Measurements from ENCODE around the gene TFEB.

Gene TFEB

DNA sequence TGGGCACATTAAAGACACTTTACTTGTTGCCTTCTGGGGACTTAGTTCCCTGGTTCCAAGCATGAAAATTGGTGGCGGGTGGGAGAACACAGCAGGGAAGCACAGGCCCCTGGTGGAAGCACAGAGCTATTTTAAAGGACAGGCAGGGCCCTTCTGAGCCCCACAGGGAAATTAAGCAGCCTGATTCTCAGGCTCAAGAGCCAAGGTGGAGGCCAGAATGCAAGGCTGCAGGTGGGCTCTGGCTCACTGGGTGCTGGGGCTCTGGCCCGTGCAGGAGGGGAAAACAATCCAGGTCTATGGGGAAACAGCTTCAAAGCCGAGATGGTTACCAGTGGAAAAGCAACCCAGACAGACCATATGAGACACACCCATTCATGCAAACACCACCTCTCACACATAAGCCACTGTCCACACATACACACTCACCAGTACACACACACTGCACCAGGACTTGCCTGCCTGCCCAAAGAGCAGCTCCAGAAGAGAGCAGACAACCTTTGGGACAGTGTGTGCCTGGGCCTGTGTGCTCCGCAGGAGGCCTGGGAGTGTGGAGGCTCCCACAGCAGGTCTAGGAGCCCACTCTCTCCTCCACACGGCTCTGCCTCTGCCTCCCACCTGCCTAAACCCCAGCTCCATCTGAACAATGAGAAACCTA lies 30.6 kb downstream of the TFEB start:
- DNase-seq: no peak

DNA sequence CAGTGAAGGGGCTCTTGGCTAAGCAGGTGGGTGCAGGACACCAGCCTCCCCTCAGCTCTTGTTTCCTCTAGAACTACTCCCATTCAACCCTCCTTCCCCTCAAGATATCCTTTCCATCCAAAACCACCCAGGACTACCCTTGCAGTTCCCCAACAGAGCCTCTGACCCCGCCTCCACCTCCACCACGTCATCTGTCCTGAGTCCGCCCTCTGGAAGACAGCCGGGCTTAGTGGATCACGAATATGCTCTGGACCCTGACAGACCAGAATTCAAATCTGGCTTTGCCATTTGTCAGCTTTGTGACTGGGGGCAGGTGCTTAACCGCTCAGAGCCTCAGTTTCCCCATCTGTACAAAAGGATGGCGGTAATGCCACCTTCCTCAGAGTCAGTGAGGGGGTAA lies 31.4 kb downstream of the TFEB start:
- DNase-seq: no peak

GRCh38 chr6:41702771-41703494 lies 32.5 kb downstream of the TFEB start:
- DNase-seq: no peak

DNA sequence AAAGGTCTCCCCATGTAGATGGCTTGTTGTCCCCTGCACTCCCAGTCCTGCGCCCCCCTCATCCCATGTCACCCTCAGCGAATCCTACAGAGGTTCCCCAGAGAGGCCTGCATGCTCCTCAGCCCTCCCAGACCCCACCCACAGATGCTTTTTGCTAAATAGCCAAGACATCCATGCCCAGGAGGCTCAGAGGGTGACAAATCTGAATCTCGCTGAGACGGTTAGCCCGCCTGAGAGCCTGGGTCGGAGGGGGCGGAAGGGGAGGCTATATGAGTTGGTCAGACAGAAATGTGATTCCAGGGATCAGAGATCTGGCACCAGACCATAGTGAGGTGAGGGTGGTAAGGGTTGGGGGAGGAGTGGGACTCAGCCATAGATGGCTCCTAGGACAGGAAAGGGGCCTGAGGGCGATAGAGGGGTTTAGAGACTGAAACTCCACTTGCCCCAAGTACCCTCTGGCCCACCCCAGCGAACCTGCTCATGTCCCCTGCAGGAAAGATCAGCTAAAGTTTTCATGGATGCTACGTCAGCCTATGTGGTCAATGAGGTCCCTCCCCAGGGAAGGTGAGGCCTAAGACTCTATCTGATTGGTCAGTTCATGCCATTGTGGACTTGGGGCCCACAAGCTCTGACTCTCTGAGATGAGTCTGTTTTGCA lies 33.2 kb downstream of the TFEB start:
- DNase-seq: no peak

GRCh38 chr6:41700463-41701347 lies 34.7 kb downstream of the TFEB start:
- DNase-seq: no peak

- DNase-seq: no peak
These were observed 36.3 kb downstream of the TFEB start for GRCh38 chr6:41699063-41699462.

DNA sequence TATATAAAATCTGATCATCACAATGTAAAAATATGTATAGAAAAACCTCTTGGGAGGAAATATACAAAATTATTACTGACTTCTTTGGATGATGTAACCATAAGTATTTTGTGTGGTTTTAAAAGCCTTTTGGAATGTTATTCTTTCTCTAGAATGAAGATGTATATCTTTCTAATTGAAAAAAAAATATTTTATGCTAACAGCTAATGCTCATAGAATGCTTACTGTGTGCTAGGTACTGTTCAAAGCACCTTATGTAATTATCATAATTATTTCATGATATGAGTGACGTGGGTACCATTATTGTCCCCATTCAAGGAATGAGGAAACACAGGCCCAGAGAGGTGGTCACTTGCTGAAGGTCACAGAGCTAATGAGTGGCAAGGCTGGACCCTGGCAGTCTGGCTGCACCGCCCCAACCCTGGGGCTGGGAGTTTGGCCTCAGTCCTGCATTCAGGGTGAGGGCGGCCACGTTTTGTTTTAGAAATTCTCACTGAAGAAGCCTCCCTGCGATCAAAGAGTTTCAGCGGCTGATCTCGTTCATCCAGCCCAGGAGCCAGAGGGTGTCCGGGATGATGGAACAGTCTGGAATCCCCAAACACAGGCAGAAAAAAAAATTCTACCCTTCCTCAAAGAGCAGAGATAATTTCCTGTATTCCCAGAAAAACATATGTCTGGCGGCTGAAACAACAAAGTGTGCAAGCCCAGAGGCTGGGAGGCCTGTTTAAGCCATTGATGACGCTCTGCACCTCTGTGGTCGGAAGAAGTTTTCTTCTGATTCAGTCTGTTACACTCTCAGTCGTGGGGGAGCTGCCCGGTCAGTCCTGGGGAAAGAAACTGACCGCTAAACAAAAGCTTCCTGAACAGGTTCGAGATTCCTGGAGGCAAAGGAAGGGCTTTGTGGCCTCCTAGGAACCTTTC lies 37.3 kb downstream of the TFEB start:
- peak; percentile 83 for DNase-seq

GRCh38 chr6:41696788-41697187 lies 38.6 kb downstream of the TFEB start:
- DNase-seq: no peak

GRCh38 chr6:41695825-41696224 lies 39.6 kb downstream of the TFEB start:
- no peak for DNase-seq

DNA sequence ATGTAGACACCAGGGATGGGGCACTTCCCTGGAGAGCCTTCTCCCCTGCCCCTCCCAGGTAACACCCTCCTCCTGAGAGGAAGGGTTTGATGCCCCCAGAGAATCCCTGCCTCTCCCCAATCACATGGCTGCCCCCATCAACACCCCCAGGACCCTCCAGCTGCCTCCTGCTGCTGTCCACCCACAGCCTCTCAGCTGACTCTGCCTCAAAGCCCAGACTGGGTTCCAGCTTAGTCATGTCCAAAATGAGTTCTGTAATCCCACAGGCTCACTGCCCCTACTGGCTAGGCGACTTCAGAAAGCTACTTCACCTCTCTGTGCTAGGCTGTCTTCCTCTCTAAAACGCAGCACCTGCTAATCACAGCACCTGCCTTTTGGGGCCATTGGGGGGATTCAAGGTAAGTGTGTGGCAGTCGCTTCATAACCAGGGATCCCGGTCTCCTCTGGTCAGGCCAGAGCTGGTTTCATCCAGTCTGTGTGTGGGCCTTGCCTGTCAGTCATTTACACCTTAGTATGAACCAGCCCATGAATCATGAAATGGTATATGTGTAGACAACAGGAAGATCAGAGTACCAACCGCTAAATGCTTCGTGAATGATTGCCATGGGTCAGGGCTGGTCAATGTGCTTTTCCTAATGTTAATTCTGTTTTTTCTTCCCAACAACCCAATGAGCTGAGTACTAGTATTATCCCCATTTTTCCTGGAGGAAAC lies 40.4 kb downstream of the TFEB start:
- no peak for DNase-seq

- DNase-seq: no peak
These were observed 41.8 kb downstream of the TFEB start for GRCh38 chr6:41693281-41694240.

DNA sequence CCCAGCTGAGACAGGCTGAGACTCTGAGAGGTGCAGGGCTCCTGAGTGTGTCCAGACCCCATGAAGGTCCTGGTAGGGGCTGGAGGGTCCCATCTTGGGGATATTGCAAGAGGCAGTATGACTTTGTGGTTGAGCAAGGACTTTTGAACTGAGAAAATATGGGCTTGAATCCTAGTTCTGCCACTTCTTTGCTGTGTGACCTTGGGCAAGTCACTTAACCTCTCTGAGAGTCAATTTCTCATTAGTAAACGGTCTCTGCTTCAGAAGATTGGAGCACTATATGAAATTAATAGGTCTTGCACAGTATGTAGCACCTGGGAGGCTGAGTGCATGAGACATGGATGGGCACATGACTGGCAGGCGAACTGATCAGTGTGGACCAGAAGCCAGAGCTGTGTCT lies 42.7 kb downstream of the TFEB start:
- DNase-seq: no peak

- no peak for DNase-seq
These were observed 43.2 kb downstream of the TFEB start for GRCh38 chr6:41692080-41692675.

DNA sequence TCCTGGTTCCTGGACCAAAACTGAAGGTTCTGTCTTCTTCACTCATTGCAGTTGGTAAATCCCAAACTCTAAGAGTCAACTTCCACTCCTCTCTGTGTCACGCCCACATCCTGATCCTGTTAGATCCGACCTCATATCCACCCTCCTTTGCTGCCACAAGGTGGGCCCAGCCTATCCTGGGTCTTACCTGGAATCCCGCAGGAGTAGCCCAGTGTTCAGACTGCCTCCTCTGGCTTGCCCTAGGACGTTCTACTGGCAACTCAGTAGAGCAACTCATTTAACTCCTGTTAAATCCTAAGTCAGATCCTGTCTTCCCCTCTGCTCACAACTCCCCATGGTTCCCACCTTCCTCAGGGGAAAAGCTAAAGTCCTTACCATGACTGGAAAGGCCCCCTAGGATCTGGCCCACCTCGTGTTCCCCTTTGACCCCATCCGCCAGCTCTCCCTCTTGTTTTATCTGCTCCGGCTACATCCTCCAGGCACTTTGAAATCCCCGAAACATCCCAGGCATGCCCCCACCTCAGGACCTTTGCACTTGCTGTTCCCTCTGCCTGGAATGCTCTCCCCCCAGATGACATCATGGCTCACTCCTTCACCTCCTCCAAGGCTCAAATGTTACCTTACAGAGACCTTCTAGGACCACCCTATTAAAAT lies 43.9 kb downstream of the TFEB start:
- no peak for DNase-seq

DNA sequence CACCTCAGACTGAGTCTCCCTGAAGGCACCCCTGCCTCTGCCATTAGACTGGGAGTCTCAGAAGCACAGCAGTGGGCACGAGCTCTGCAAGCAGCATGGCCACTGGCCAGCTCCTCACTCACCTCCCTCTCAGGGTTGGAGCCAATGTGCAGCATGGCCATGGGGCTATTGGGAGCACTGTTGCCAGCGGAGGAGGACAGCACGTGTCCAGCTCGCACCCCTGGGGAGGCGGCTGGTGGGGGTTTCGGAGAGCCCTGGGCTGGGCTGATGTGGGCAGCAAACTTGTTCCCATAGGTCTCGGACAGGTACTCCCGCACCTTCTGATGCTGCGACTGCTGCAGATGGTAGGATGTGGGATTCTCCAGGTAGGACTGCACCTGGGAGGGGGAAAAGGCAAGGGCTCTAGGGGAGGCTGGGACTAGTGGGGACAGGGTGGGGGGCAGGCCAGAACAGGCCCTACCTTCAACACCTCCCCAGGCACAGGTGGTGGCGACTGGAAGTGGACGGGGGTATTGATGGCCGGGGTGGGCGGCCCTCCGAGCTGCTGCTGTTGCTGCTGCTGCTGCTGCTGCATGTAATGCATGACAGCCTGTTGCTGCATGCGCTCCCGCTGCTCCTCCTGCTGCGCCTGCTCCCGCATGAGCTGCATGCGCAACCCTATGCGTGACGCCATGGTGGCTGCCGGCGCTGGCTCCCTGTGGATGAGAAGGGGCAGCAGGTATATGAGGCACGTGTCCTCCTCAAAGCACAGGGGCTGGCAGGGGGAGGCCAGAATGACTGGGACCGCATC lies 44.7 kb downstream of the TFEB start:
- no peak for DNase-seq

DNA sequence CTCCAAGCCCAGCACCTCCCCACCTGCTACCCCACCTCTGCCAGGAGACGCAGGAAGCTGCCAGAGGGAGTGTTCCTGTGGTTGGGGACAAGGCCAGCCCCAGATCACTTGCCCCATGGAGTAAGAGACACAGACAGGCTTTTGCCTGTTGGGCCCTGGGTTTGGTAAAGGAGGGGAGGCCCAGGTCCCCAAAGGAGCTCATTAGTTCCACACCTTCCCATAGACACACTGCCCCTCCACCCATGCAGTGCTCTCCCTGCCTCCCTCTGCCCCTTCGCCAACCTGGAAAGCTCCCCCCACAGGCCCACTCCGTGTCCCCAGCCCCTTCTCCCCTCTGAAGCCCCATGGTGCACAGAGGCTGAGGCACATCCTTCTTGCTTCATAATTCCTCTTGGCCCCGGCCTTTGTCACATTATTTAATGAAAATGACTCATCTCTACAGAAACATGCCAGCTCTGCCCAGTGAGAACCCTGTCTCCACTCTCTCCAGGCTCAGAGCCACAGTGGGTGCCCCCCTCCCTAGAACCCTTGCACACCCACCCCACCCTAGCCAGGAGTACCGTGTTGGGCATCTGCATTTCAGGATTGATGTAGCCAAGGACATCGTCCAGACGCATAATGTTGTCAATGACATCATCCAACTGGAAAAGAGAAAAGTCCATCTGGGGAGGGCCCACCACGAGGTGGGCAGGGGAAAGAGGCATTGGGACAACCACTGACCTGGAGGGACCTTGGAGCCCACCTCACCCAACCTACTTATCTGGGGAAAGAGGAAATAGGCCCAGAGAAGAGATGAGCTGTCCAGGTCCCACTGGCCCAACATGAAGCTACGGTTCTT lies 46.0 kb downstream of the TFEB start:
- DNase-seq: no peak

- DNase-seq: no peak
These were observed 47.0 kb downstream of the TFEB start for GRCh38 chr6:41688256-41688965.
